Glomerular endothelial cell (primary cell): ENCODE data around the gene NAXE. TPM values are rescaled to one million over a fixed set of nuclear protein-coding genes. Genes with fewer than 3 reads are reported as not detected.
"Not testable (repeated sequence)": the region's sequence is repeated elsewhere in the genome, so short reads cannot be mapped to it uniquely, and the experiment has no call there.

Experiments
- DNase-seq: peaks from one replicate; pipeline ENCODE4 v3.0.0-alpha.2; 2011; ENCODE audit warnings: low read depth, low spot score; ENCODE audit errors: extremely low read depth
- total RNA-seq: library from RNA; depleted of rRNA; stranded (reverse); fragments of >200 nt; gene quantifications from 2 replicates; pipeline ENCODE4 v1.2.3, GENCODE V29; 2015

Gene NAXE
- total RNA-seq, 1 donor from 2014 or later = 55.4 TPM

DNA sequence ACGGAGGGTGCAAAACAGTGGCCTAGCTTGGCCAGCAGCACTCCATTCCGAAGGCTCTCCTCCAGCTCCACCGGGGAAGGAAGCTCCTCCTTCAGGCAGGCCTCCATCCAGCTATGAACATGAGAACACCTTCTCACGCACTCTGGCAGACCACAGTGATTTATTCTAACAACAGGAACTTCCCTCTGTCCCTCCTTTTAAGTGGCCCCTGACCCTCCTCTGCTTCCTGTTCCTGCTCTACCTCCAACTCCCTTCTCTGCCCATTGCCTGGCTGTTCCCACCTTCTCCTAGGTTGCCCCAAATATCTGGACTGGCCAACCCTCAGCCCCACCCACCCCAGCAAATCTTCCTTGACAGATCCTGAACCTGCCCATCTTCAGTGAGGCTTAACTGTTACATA lies 25.1 kb upstream of the NAXE start:
- no peak for DNase-seq

- peak; percentile 48 for DNase-seq
Measured at GRCh38 chr1:156571261-156571852, 20.2 kb upstream of the NAXE start.

DNA sequence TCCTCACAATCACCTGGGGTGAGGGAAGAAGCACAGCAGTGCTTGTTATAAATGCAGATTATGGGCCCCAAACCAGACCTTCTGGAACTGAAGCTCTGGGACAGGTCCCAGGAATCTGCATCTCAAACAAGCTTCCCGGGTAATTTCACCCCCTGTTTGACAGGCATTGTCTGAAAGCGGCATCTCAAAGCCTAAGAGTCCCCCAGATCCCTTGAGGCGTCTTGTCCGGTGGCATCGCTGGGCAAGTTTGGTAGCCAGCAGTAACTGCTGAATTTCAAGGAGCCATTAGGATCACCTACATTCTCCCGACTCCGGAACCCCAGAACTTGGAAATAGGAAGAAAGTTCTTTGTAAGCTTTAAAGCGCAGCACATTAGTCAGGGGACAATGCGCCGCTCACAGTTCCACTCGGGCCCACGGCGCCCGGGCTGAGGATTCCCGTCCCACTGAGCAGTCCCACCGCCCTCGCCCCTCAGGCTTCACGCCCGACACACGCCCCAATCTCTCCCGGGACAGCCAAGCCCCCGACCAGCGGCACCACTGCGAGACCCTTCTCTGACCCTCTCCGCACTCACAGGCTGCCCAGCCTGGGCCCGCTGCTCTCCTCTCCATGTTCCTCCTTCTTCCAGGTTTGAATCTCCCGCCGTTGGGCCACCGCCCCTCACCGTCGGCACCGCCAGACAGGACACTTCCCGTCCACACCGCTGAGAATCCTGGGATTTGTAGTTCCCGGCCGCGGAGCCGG lies 19.5 kb upstream of the NAXE start, which contains the start of gene IQGAP3:
TSS of gene IQGAP3 (minus strand) at position 647 of the 744 bp plus-strand sequence. CDS start at position 611, 36 bp downstream.
- no peak for DNase-seq

- DNase-seq = no peak
Measured at GRCh38 chr1:156572663-156573018, 18.9 kb upstream of the NAXE start.

GRCh38 chr1:156574039-156574633 lies 17.4 kb upstream of the NAXE start:
- no peak for DNase-seq

GRCh38 chr1:156577550-156577949 lies 14.0 kb upstream of the NAXE start:
- DNase-seq = no peak

GRCh38 chr1:156578055-156578454 lies 13.5 kb upstream of the NAXE start:
- no peak for DNase-seq

DNA sequence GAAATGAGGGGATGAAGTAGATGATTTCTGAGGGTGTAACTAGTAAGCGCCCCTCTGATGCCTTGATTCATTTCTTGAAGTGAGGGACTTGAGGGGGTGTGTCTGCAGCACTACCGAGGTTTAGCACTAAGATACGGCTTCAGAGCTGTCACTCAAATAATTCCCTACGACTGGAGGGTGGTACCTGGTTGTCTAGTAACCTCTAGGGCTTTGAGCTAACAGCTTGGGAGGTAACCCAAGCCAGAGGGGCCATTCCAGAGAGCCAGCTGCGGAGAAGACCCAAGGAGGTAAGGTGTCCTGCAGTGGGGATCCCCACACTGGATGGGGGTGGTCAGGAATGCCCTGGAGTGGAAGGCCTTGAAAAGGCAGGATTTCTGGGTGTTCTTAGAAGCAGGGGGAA lies 12.1 kb upstream of the NAXE start, which contains the start of gene TTC24:
TSS of gene TTC24 (plus strand) at position 252 of the 400 bp plus-strand sequence. CDS start 1,642 bp downstream, outside the sequence.
- DNase-seq = no peak

DNA sequence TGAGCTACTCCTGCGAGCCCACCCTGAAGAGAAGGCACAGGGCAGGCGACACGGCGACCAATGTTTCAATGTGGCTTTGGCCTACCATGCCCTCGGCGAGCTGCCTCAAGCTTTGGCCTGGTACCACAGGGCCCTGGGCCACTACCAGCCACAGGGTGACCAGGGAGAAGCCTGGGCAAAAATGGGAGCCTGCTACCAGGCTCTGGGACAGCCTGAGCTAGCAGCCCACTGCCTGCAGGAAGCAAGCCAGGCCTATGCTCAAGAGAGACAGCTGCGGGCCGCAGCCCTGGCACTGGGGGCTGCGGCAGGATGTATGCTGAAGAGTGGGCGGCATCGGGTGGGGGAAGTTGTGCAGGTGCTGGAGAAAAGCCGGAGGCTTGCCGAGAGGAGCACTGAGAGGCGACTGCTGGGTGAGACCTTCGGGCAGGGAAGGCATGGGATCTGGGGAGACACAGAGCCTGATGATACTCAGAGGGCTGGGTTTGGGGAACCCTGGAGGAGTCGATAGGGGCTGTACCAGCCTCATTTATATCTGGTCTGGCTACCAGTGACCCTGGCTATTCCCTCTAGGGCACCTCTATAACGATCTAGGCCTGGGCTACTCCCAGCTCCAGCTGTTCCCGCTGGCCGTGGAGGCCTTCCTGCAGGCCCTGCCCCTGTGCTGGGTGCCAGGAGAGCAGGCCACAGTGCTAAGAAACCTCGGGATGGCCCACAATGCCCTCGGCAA lies 9.8 kb upstream of the NAXE start:
- DNase-seq = no peak

GRCh38 chr1:156582388-156583017 lies 9.1 kb upstream of the NAXE start:
- DNase-seq = no peak

- DNase-seq = peak; percentile 80
Measured at GRCh38 chr1:156583821-156584622, 7.6 kb upstream of the NAXE start.

DNA sequence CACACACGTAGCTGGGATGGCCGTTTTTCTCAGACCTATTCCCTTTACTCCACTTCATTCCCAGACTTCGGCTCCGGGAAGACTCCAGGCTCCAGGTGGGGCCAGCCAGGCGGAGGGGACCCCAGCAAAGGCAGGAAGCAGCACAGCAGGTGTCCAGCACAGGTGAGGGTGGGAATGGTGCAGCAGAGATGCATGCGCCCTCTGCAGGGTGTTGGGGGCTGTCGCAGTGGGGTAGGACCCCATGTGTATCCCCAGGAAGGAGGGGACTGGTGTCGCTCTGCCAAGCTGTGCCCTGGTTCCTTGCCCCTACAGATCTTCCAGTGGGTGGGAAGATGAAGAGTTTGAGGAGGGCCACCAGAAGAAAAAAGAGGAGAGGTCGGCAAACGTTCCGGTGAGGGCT lies 6.8 kb upstream of the NAXE start:
- no peak for DNase-seq

DNA sequence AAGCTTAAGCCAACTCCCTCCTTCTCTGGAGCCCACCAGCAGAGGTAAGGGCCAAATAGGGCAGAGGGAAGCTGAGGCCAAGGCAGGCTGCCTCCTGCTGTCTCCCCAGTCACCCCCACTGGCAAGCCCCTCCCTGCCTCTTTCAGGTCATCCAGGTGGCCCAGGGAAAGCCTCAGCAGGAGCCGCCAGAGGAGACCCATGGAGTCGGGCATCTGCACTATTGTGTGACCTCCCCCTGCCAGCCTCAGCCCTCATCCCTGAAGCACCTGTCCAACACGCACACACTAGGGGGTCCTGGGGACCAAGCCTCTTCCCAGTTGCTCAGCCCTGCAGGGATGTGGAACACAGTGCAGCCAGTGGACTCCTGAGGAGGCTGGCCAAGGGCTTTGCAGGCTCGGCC lies 5.3 kb upstream of the NAXE start:
- no peak for DNase-seq

- DNase-seq = no peak
Measured at GRCh38 chr1:156586892-156587477, 4.6 kb upstream of the NAXE start.

DNA sequence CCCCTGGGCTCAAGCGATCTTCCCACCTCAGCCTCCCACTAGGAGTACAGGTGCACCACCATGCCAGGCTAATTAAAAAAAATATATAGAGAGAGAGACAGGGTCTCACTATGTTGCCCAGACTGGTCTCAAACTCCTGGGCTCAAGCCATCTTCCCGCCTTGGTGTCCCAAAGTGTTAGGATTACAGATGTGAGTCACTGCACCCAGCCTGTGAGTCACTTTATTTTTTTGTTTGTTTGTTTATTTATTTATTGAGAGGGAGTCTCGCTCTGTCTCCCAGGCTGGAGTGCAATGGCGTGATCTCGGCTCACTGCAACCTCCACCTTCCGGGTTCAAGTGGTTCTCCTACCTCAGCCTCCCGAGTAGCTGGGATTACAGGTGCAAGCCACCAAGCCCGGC lies 3.6 kb upstream of the NAXE start:
- DNase-seq = not testable (repeated sequence)

DNA sequence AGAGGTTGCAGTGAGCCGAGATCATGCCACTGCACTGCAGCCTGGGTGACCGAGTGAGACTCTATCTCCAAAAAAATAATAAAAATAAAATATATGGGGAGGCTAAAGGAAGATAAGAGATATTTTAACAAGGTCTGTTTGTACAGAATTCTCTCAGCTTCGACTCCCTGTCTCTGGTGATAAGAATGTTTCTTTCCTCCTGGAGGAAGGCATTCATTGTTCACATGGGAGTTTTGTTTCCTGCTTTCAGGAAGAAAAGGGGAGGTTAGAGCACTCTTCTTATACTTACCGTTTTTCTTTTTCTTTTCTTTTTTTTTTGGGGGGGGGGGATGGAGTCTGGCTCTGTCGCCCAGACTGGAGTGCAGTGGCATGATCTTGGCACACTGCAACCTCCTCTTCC lies 2.0 kb upstream of the NAXE start:
- DNase-seq = no peak

DNA sequence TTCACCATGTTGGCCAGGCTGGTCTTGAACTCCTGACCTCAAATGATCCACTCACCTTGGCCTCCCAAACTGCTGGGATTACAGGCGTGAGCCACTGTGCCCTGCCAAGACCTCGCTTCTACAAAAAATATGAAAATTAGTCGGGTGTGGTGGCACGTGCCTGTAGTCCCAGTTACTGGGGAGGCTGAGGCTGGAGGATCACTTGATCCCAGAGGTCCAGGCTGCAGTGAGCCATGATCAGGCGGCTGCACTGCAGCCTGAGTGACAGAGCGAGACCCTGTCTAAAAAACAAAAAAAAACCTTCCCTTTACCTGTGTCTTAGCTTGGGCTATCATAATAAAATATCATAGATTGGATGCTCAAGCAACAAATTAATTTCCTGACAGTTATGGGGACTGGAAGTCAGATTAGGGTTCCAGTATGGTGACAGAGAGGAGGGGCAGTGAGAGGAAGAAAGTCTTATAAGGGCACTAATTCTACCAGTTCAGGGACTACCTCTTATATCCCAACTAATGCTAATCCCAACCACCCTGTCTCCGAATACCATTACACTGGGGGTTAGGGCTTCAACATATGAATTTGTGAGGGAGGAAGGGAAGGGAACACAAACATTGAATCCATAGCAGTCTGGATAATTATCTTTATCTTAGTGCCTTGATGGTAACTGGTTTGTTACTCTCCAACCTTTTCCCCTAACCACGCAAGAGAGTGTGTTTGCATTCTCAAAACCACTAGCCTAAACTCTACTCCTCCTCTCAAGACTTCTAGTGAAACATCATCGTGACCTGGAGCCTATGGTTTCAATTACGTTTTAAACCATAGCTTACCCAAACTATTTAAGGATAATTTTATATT lies 1.0 kb upstream of the NAXE start:
- DNase-seq = no peak

GRCh38 chr1:156591181-156591431 lies 470 bp upstream of the NAXE start:
- DNase-seq = no peak
